Endothelial cell of umbilical vein (primary cell): ENCODE measurements around the gene RNF157.

Experiments
- CTCF ChIP-seq, 2 donors: IDR thresholded peaks; 1 replicate in 1 of 2; 2 replicates in 1 of 2; pipeline ENCODE4 v1.5.1; 2011; ENCODE audit warnings: low read length in 2 of 2, mild to moderate bottlenecking in 2 of 2, moderate library complexity in 2 of 2, control low read depth in 1 of 2, inconsistent platforms in 1 of 2, low read depth in 1 of 2; ENCODE audit not compliant: insufficient read depth in 1 of 2; ENCODE audit errors: extremely low read depth in 1 of 2
- EZH2 ChIP-seq: IDR thresholded peaks from 2 replicates; pipeline ENCODE4 v1.6.1; 2012; ENCODE audit warnings: borderline replicate concordance, low read depth, mild to moderate bottlenecking, moderate library complexity, low read length, inconsistent platforms; ENCODE audit not compliant: severe bottlenecking
- MYC ChIP-seq: IDR thresholded peaks from one replicate; pipeline ENCODE4 v1.6.1; 2011; ENCODE audit warnings: mild to moderate bottlenecking, low read depth, low read length
- POLR2A ChIP-seq: IDR thresholded peaks from 2 replicates; pipeline ENCODE4 v1.6.1; 2012; ENCODE audit warnings: low read depth, mild to moderate bottlenecking, control low read depth, low read length
- POLR2AphosphoS5 ChIP-seq: IDR thresholded peaks from 2 replicates; pipeline ENCODE4 v1.6.1; 2012; ENCODE audit warnings: low read depth, mild to moderate bottlenecking, control low read depth, low read length, moderate library complexity; ENCODE audit not compliant: insufficient read depth

- TF ChIP-seq POLR2A (no peak), CTCF (IDR thresholded peaks at IDR 0.05; ENCODE audit: extremely low read depth in 1 of 2, insufficient read depth in 1 of 2, low read depth in 1 of 2, low read length in 2 of 2) (no peak), POLR2AphosphoS5 (no peak), EZH2 (no peak), MYC (no peak)
These were observed 114.4 kb downstream of the RNF157 start for GRCh38 chr17:76125922-76126321.
